Measurements from ENCODE around the gene SLC38A5. TPM values are rescaled to one million over a fixed set of nuclear protein-coding genes. Genes with fewer than 3 reads are reported as not detected.
"Not testable (repeated sequence)": the region's sequence is repeated elsewhere in the genome, so short reads cannot be mapped to it uniquely, and the experiment has no call there.

SLC38A5 gene
- total RNA-seq, 1 donor from 2014 or later = 0.50 TPM

GRCh38 chrX:48472851-48473703 is 3.0 kb upstream of the SLC38A5 start:
- intact Hi-C loops (cut with micrococcal nuclease) = no loop called here
- ATAC-seq (no peak), DNase-seq (no peak)

GRCh38 chrX:48472225-48472624 is 2.2 kb upstream of the SLC38A5 start:
- intact Hi-C loops (cut with micrococcal nuclease) = no loop called here
- ATAC-seq = no peak
- DNase-seq = no peak

- intact Hi-C loops (cut with micrococcal nuclease) = no loop called here
- ATAC-seq (no peak), DNase-seq (no peak)
Observed at GRCh38 chrX:48471504-48471903, 1.4 kb upstream of the SLC38A5 start.

- DNase-seq (no peak), ATAC-seq (no peak)
- intact Hi-C loops (cut with micrococcal nuclease) = no loop called here
Observed at GRCh38 chrX:48470833-48471118, 716 bp upstream of the SLC38A5 start.

GRCh38 chrX:48468693-48469691 is 1.1 kb downstream of the SLC38A5 start:
- DNase-seq = no peak
- intact Hi-C loops (cut with micrococcal nuclease) = no loop called here
- ATAC-seq = no peak

- DNase-seq = no peak
- ATAC-seq = no peak
- intact Hi-C loops (cut with micrococcal nuclease) = no loop called here
Observed at GRCh38 chrX:48468247-48468671, 1.8 kb downstream of the SLC38A5 start.

- ATAC-seq (peak; percentile 52), DNase-seq (no peak)
- intact Hi-C loops (cut with micrococcal nuclease) = no loop called here
Observed at GRCh38 chrX:48467281-48467761, 2.7 kb downstream of the SLC38A5 start.

- no peak for ATAC-seq
- no peak for DNase-seq
- intact Hi-C loops (cut with micrococcal nuclease) = no loop called here
Observed at GRCh38 chrX:48466696-48467095, 3.4 kb downstream of the SLC38A5 start.

GRCh38 chrX:48465336-48465933 is 4.6 kb downstream of the SLC38A5 start:
- no peak for DNase-seq
- intact Hi-C loops (cut with micrococcal nuclease) = no loop called here
- peak; percentile 75 for ATAC-seq

GRCh38 chrX:48461830-48462229 is 8.2 kb downstream of the SLC38A5 start:
- intact Hi-C loops (cut with micrococcal nuclease) = no loop called here
- DNase-seq = no peak
- peak; percentile 10 for ATAC-seq

- intact Hi-C loops (cut with micrococcal nuclease) = no loop called here
- DNase-seq = no peak
- no peak for ATAC-seq
Observed at GRCh38 chrX:48460606-48461005, 9.5 kb downstream of the SLC38A5 start.

GRCh38 chrX:48460031-48460430 is 10.0 kb downstream of the SLC38A5 start:
- ATAC-seq (no peak), DNase-seq (no peak)
- intact Hi-C loops (cut with micrococcal nuclease) = no loop called here

GRCh38 chrX:48459483-48459882 is 10.6 kb downstream of the SLC38A5 start:
- intact Hi-C loops (cut with micrococcal nuclease) = no loop called here
- ATAC-seq = no peak
- no peak for DNase-seq

GRCh38 chrX:48458711-48459110 is 11.3 kb downstream of the SLC38A5 start:
- intact Hi-C loops (cut with micrococcal nuclease) = no loop called here
- peak; percentile 69 for DNase-seq
- ATAC-seq = peak; percentile 89

GRCh38 chrX:48456628-48457331 is 13.3 kb downstream of the SLC38A5 start:
- no peak for DNase-seq
- no peak for ATAC-seq
- intact Hi-C loops (cut with micrococcal nuclease) = no loop called here

GRCh38 chrX:48451708-48452107 is 18.4 kb downstream of the SLC38A5 start:
- intact Hi-C loops (cut with micrococcal nuclease) = no loop called here
- no peak for DNase-seq
- ATAC-seq = no peak

- intact Hi-C loops (cut with micrococcal nuclease) = no loop called here
- DNase-seq = no peak
- ATAC-seq = no peak
Observed at GRCh38 chrX:48450076-48450475, 20.0 kb downstream of the SLC38A5 start.

- DNase-seq; ATAC-seq; intact Hi-C loops (cut with micrococcal nuclease): not testable (repeated sequence)
Observed at GRCh38 chrX:48447201-48447600, 22.9 kb downstream of the SLC38A5 start.

GRCh38 chrX:48433713-48434112 is 36.3 kb downstream of the SLC38A5 start:
- ATAC-seq; DNase-seq; intact Hi-C loops (cut with micrococcal nuclease): not testable (repeated sequence)
